GM19238 (cell line): ENCODE data around the gene PCMTD2.

Experiments
- DNase-seq: peaks from one replicate; pipeline ENCODE4 v3.0.0; 2011; ENCODE audit warnings: low spot score; ENCODE audit not compliant: insufficient read length

The PCMTD2 gene

GRCh38 chr20:64255361-64256281, at the start of gene PCMTD2:
PCMTD2 (plus strand) TSS chr20:64255748; CDS start chr20:64259966, 4,218 bp downstream.
- DNase-seq, result peak; percentile 96

GRCh38 chr20:64206614-64207013, 48.9 kb upstream of the PCMTD2 start:
- no peak for DNase-seq

GRCh38 chr20:64207641-64208590, 47.6 kb upstream of the PCMTD2 start:
- DNase-seq, result no peak

- no peak for DNase-seq
Measured at GRCh38 chr20:64209148-64209547, 46.4 kb upstream of the PCMTD2 start.

GRCh38 chr20:64210656-64211369, 44.7 kb upstream of the PCMTD2 start:
- DNase-seq, result no peak

GRCh38 chr20:64211874-64212658, 43.5 kb upstream of the PCMTD2 start:
- no peak for DNase-seq

GRCh38 chr20:64212755-64213154, 42.8 kb upstream of the PCMTD2 start:
- no peak for DNase-seq

- no peak for DNase-seq
Measured at GRCh38 chr20:64214113-64214512, 41.4 kb upstream of the PCMTD2 start.

GRCh38 chr20:64214952-64215351, 40.6 kb upstream of the PCMTD2 start:
- no peak for DNase-seq

GRCh38 chr20:64216036-64216435, 39.5 kb upstream of the PCMTD2 start:
- DNase-seq, result no peak

- no peak for DNase-seq
Measured at GRCh38 chr20:64216910-64217309, 38.6 kb upstream of the PCMTD2 start.

GRCh38 chr20:64217539-64218221, 37.9 kb upstream of the PCMTD2 start:
- DNase-seq, result no peak

- DNase-seq, result no peak
Measured at GRCh38 chr20:64219202-64219601, 36.3 kb upstream of the PCMTD2 start.

- no peak for DNase-seq
Measured at GRCh38 chr20:64219730-64220129, 35.8 kb upstream of the PCMTD2 start.

- no peak for DNase-seq
Measured at GRCh38 chr20:64220420-64220819, 35.1 kb upstream of the PCMTD2 start.

- no peak for DNase-seq
Measured at GRCh38 chr20:64220891-64221527, 34.5 kb upstream of the PCMTD2 start.

- DNase-seq, result no peak
Measured at GRCh38 chr20:64222291-64222735, 33.2 kb upstream of the PCMTD2 start.

- no peak for DNase-seq
Measured at GRCh38 chr20:64222851-64223525, 32.6 kb upstream of the PCMTD2 start.

- DNase-seq, result no peak
Measured at GRCh38 chr20:64223526-64224067, 32.0 kb upstream of the PCMTD2 start.
